Activated CD4-positive, alpha-beta T cell treated with anti-CD3 and anti-CD28 coated beads, Interleukin-2, amount 50 U/mL, for 24 hours (primary cell): Measurements from ENCODE around the gene ST3GAL3.

Experiments
- DNase-seq, 2 donors: peaks; one replicate each; pipeline ENCODE4 v3.0.0-alpha.2; 2020; ENCODE audit warnings: low read depth in 1 of 2, low spot score in 1 of 2

The ST3GAL3 gene

DNA sequence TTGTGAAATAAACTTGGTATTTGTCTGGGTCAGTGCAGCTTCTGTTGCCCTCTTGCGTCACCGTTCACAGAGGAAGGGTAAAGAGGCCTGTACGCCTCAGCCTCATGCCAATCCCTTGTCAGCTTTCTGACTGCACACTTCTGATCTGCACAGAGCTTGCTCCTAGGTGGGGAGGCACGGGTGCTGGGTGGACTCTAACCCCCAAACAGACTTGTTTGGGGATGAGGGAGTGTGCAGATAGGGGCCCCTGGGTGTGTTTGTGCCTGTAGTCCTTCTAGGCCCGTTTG, 270.9 kb downstream of the ST3GAL3 start:
- no peak for DNase-seq

DNA sequence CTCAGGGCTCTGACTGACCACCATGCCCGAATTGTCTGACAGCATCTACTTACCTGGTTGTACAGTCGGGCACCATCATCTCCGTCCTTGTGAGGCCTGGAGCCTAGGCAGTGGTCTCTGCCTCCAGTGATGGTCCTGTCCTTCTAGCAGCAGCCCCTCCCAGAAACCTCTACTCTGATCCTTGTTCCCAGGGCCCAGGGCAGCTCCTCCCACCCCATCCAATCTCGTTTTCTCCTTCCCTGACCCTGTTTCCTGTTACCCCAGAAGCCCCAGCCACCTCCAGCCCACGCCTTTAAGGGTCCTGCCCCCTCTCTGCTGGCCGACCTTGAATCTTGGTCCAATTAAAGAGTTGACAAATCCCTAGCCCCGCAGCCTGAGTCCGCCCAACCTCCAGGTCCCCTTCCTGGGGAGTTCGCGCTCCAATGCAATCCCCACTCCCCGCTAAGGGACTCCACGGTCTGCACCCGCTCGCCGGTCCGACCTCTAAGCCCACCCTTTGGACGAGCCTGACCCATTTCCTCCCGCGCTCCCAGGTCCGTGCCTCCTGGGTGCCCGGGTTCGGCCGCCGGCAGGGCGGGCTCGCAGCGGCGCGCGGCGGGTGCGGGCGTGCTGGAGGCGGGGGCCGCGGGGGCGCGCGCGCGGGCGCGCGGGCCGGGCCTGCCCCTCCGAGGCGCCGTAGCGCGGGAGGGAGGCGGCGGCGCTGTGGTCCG, 271.4 kb downstream of the ST3GAL3 start, which contains the start of gene B4GALT2:
Gene B4GALT2, plus strand, starts transcription at position 660 of the 710 bp plus-strand sequence. CDS start 1,951 bp downstream, outside the sequence.
- DNase-seq: no peak

- DNase-seq: no peak
Observed at GRCh38 chr1:43979261-43979527, 271.9 kb downstream of the ST3GAL3 start.

DNA sequence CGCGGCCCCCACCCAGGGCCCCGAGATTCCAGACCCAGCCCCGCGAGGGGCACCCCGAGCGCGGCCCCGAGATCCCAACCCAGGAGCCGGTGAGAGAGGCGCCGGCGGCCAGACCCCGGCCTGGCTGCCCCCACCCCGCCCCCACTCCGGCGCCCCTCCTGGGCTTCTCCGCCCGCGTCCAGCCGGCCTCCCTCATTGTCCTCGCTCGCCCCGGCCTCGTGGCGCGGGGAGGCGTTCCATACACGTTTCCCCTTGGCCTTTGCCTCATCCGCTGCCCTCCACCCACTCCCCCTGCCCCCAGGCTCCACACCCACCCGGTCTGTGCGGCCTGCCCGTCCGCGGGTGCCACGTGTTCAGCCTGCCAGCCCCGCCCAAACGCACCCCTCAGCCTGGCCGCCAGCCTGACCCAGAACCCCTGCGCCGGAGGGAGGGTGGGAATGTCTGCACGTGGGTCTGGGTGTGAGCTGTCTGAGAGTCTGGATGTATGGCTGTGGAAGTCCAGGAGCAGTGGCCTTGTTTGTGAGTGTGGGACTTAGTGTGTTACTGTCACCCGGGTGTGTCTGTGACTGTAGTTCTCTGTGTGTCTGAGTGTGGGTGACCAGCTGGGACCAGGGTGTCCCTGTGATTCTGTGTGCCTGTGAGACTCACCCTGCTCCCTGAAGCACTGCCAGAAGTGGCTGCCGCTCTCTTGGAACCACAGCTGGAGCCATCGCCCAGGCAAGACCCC, 272.4 kb downstream of the ST3GAL3 start:
- peak in 1 of 2 donors; percentile 11 for DNase-seq

- no peak for DNase-seq
Observed at GRCh38 chr1:43980255-43981134, 273.2 kb downstream of the ST3GAL3 start.
